D341Med (cell line): ENCODE results near the gene DGCR6.
"Not testable (repeated sequence)": the region's sequence is repeated elsewhere in the genome, so short reads cannot be mapped to it uniquely, and the experiment has no call there.

Experiments
- DNase-seq: peaks from one replicate; pipeline ENCODE4 v3.0.0; 2012; ENCODE audit warnings: low spot score

Gene DGCR6

DNA sequence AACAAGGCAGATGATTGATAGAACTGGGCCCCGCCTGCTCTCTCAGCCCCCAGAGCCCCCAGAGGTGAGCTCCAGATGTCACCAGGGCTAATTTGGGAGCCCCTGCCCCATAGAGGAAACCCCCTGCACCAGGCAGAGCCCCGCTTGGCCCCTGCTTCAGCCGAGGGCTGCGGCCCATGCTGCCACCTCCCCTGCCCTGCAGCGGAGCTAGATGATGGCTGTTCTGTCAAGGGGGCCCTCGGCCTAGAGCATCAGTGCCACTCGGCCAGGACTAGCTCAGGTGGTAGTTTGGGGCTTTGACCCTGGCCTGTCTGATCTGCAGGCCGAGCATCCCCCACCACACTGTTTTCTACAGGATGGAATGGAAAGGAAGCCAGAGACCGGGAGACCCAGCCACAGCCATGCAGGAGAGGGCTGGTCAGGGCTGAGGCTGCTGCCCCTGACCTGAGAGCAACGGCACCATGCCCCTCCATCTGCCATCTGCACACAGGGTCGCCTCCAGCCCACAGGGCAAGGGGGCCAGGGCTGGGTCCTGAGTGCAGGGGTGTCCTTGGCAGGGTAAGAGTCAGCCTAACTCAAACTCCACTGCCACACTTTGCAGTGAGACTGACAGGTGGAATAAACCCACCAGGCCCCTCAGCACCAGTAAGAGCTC is 54.2 kb downstream of the DGCR6 start:
- not testable (repeated sequence) for DNase-seq

DNA sequence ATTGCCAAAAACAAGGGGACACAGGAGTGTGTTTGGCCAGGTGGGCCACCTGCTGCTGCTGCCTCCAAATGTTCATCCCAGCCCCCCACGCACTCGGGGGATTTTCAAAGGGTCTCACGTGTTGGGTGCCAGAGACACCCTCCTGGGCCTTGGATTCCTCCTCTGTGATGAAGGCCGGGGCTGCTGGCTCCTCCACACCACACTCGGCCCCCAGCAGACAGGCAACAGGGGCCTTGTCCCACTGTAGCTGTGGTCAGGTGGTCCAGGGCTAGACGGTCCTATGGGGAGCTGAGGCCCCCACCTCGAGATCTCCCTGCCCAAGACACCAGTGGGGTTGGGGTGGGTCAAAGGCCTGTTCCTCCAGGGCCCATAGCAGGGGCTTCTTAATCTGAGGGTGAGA is 55.1 kb downstream of the DGCR6 start:
- not testable (repeated sequence) for DNase-seq
